Measurements from ENCODE around the gene CMSS1.

Gene CMSS1

GRCh38 chr3:99952306-99952705, 134.6 kb downstream of the CMSS1 start:
- no peak for DNase-seq (ENCODE audit: low read depth, low spot score)
- no peak overlapping the region for H3K27ac ChIP-seq

GRCh38 chr3:99953596-99953995, 135.9 kb downstream of the CMSS1 start:
- DNase-seq (ENCODE audit: low read depth, low spot score) = no peak
- no peak overlapping the region for H3K27ac ChIP-seq

- H3K27ac ChIP-seq = no peak overlapping the region
- no peak for DNase-seq (ENCODE audit: low read depth, low spot score)
These were observed 137.4 kb downstream of the CMSS1 start for GRCh38 chr3:99954914-99955644.

GRCh38 chr3:99955773-99956562, 138.3 kb downstream of the CMSS1 start:
- DNase-seq (ENCODE audit: low read depth, low spot score) = no peak
- H3K27ac ChIP-seq = no peak overlapping the region

GRCh38 chr3:99957151-99957796, 139.6 kb downstream of the CMSS1 start:
- DNase-seq (ENCODE audit: low read depth, low spot score) = no peak
- H3K27ac ChIP-seq = no peak overlapping the region

GRCh38 chr3:99958222-99958912, 140.7 kb downstream of the CMSS1 start:
- DNase-seq (ENCODE audit: low read depth, low spot score) = no peak

GRCh38 chr3:99960123-99960878, 142.6 kb downstream of the CMSS1 start:
- no peak overlapping the region for H3K27ac ChIP-seq
- DNase-seq (ENCODE audit: low read depth, low spot score) = no peak

More at GRCh38 chr3:99958222-99958912, 140.7 kb downstream of the CMSS1 start:
- H3K27ac ChIP-seq = no peak overlapping the region

- no peak for DNase-seq (ENCODE audit: low read depth, low spot score)
- H3K27ac ChIP-seq = no peak overlapping the region
These were observed 143.3 kb downstream of the CMSS1 start for GRCh38 chr3:99960941-99961340.

- no peak for DNase-seq (ENCODE audit: low read depth, low spot score)
- no peak overlapping the region for H3K27ac ChIP-seq
These were observed 144.3 kb downstream of the CMSS1 start for GRCh38 chr3:99961756-99962515.

GRCh38 chr3:99962703-99963102, 145.0 kb downstream of the CMSS1 start:
- DNase-seq (ENCODE audit: low read depth, low spot score) = no peak

GRCh38 chr3:99965077-99965476, 147.4 kb downstream of the CMSS1 start:
- H3K27ac ChIP-seq = peak overlapping the region; percentile 8
- no peak for DNase-seq (ENCODE audit: low read depth, low spot score)

More at GRCh38 chr3:99962703-99963102, 145.0 kb downstream of the CMSS1 start:
- no peak overlapping the region for H3K27ac ChIP-seq

GRCh38 chr3:99965681-99966408, 148.2 kb downstream of the CMSS1 start:
- H3K27ac ChIP-seq = peak overlapping the region; percentile 8
- DNase-seq (ENCODE audit: low read depth, low spot score) = no peak

- no peak overlapping the region for H3K27ac ChIP-seq
- DNase-seq (ENCODE audit: low read depth, low spot score) = no peak
These were observed 149.2 kb downstream of the CMSS1 start for GRCh38 chr3:99966662-99967416.

GRCh38 chr3:99967796-99968195, 150.1 kb downstream of the CMSS1 start:
- peak; percentile 54 for DNase-seq (ENCODE audit: low read depth, low spot score)
- H3K27ac ChIP-seq = peak overlapping the region; percentile 48

GRCh38 chr3:99969136-99969535, 151.5 kb downstream of the CMSS1 start:
- no peak for DNase-seq (ENCODE audit: low read depth, low spot score)
- peak overlapping the region; percentile 48 for H3K27ac ChIP-seq

GRCh38 chr3:99970198-99970597, 152.5 kb downstream of the CMSS1 start:
- no peak overlapping the region for H3K27ac ChIP-seq
- DNase-seq (ENCODE audit: low read depth, low spot score) = no peak

GRCh38 chr3:99971761-99972160, 154.1 kb downstream of the CMSS1 start:
- H3K27ac ChIP-seq = no peak overlapping the region
- DNase-seq (ENCODE audit: low read depth, low spot score) = no peak

All from epithelial cell of prostate (primary cell).